Mammary epithelial cell (primary cell): Measurements from ENCODE around the gene FBXL20.

ENCODE experiments used
- CTCF ChIP-seq, 2 donors: IDR thresholded peaks in 1 of 2; conservative IDR thresholded peaks in 1 of 2; 2 replicates each; pipeline ENCODE4 v1.5.1; 2011 to 2012; ENCODE audit warnings: inconsistent platforms in 2 of 2, low read length in 2 of 2, mild to moderate bottlenecking in 2 of 2, control low read depth in 1 of 2, low read depth in 1 of 2; ENCODE audit not compliant: insufficient read depth in 1 of 2; ENCODE audit errors: extremely low read depth in 1 of 2
- EZH2 ChIP-seq: IDR thresholded peaks from 2 replicates; pipeline ENCODE4 v1.6.1; 2012; ENCODE audit warnings: low read length, inconsistent platforms, borderline replicate concordance

- TF ChIP-seq CTCF (conservative IDR thresholded peaks at IDR 0.05 in 1 of 2, IDR thresholded peaks at IDR 0.05 in 1 of 2; ENCODE audit: extremely low read depth in 1 of 2, insufficient read depth in 1 of 2, low read depth in 1 of 2, low read length in 2 of 2) = no peak
- peak; percentile 78 for TF ChIP-seq EZH2
Measured at GRCh38 chr17:39224778-39225307, 176.6 kb downstream of the FBXL20 start.
